K562 (cell line): ENCODE measurements around the gene GSTO2. TPM values are rescaled to one million over a fixed set of nuclear protein-coding genes. Genes with fewer than 3 reads are reported as not detected.

Experiments
- ATAC-seq: fragments of 200-7000 bp; cut with Tn5 transposase; 3 replicates; pipeline ENCODE4 v1.9.1; 2020; ENCODE audit warnings: moderate library complexity
- BruUV-seq: library from RNA; stranded (reverse); fragments of 400-500 nt; replicated peaks from 2 replicates; lab custom pipeline; 2021; lab: Mats Ljungman, UMichigan
- CTCF ChIA-PET: fragments of 300-600 bp; formaldehyde crosslinking; extraction: SDS; loops from one replicate; lab custom pipeline; 2021; ENCODE audit warnings: low intra/inter-chr PET ratio; lab: Yijun Ruan, JAX
- POLR2A ChIA-PET: fragments of 300-600, 350-650 bp; sonication (Branson Sonifier 250); formaldehyde crosslinking; extraction: SDS; loops from one replicate; lab custom pipeline; 2021; ENCODE audit warnings: antibody characterized with exemption, inconsistent platforms; lab: Yijun Ruan, JAX
- DNase-seq, 4 experiments: peaks; one replicate each; pipeline versions ENCODE4 v3.0.0 to v3.0.0-alpha.2; 2011 to 2018; ENCODE audit warnings: low spot score in 3 of 4, mixed read lengths in 3 of 4; ENCODE audit errors: extremely low read depth in 1 of 4
- FAIRE-seq: peaks from 2 replicates; lab custom pipeline; 2011; peaks lifted over from hg19 to GRCh38; lab: Jason Lieb, UNC
- H2AFZ ChIP-seq: 2 replicates; pipeline ENCODE4 v1.6.0; 2011; ENCODE audit warnings: low read depth, low read length, control low read depth, inconsistent platforms
- H3K27ac ChIP-seq: fragments of 200-600 bp; 3 replicates; pipeline ENCODE4 v1.8.0; 2011; ENCODE audit warnings: low read depth, mild to moderate bottlenecking, control low read depth, inconsistent platforms, low read length, moderate library complexity, mixed read lengths; ENCODE audit errors: extremely low read depth
- H3K27me3 ChIP-seq, 2 experiments: fragments of 300-600 bp in 1 of 2; 2 replicates in 1 of 2; 3 replicates in 1 of 2; pipeline versions ENCODE4 v1.6.0 to v1.8.0; 2011; ENCODE audit warnings: inconsistent platforms in 2 of 2, low read length in 2 of 2, mild to moderate bottlenecking in 1 of 2, mixed read lengths in 1 of 2, moderate library complexity in 1 of 2; ENCODE audit not compliant: control insufficient read depth in 2 of 2, insufficient read depth in 2 of 2
- H3K36me3 ChIP-seq: fragments of 300-600 bp; 3 replicates; pipeline ENCODE4 v1.8.0; 2011; ENCODE audit warnings: mild to moderate bottlenecking, low read length, inconsistent platforms; ENCODE audit not compliant: control insufficient read depth, insufficient read depth
- H3K4me1 ChIP-seq, 2 experiments: fragments of 200-600 bp in 1 of 2; replicated peaks in 1 of 2; 2 replicates in 1 of 2; 3 replicates in 1 of 2; pipeline versions ENCODE4 v1.5.1 to v1.8.0; 2011; ENCODE audit warnings: inconsistent platforms in 2 of 2, low read length in 2 of 2, mild to moderate bottlenecking in 1 of 2, mixed read lengths in 1 of 2, moderate library complexity in 1 of 2; ENCODE audit not compliant: control insufficient read depth in 2 of 2, insufficient read depth in 2 of 2
- H3K4me2 ChIP-seq: 2 replicates; pipeline ENCODE4 v1.6.1; 2011; ENCODE audit warnings: low read length, control low read depth, inconsistent platforms, mixed read lengths; ENCODE audit not compliant: insufficient read depth
- H3K4me3 ChIP-seq: fragments of 200-600 bp; sonication (generic), shearing (Covaris generic); 2 replicates; pipeline ENCODE4 v1.5.1; 2016; ENCODE audit warnings: control low read depth, inconsistent platforms
- H3K79me2 ChIP-seq: fragments of 200-600 bp; 3 replicates; pipeline ENCODE4 v1.8.0; 2011; ENCODE audit warnings: low read length, inconsistent platforms; ENCODE audit not compliant: control insufficient read depth, insufficient read depth
- H3K9ac ChIP-seq, 2 experiments: 2 replicates each; pipeline versions ENCODE4 v1.6.0 to v1.6.1; 2011; ENCODE audit warnings: low read depth in 2 of 2, low read length in 2 of 2, control low read depth in 1 of 2, inconsistent platforms in 1 of 2, mild to moderate bottlenecking in 1 of 2, mixed read lengths in 1 of 2; ENCODE audit not compliant: insufficient read depth in 1 of 2
- H3K9me1 ChIP-seq: one replicate; pipeline ENCODE4 v1.6.0; 2011; ENCODE audit warnings: inconsistent platforms, mild to moderate bottlenecking, low read length, moderate library complexity; ENCODE audit not compliant: control insufficient read depth, insufficient read depth
- H3K9me3 ChIP-seq: replicated peaks from 2 replicates; pipeline ENCODE4 v1.5.1; 2011; ENCODE audit warnings: low read depth, low read length, inconsistent platforms; ENCODE audit not compliant: control insufficient read depth, insufficient read depth
- H4K20me1 ChIP-seq: replicated peaks from 2 replicates; pipeline ENCODE4 v1.6.1; 2011; ENCODE audit warnings: low read length, inconsistent platforms, mixed read lengths; ENCODE audit not compliant: control insufficient read depth, insufficient read depth
- GATAD2A ChIP-seq: fragments of 450-650 bp; IDR thresholded peaks from 2 replicates; pipeline ENCODE4 v1.6.1; 2017
- HNRNPUL1 ChIP-seq: fragments of 200-400 bp; formaldehyde crosslinking; IDR thresholded peaks from 2 replicates; pipeline ENCODE4 v1.6.1; 2017; ENCODE audit warnings: low read length
- LCOR ChIP-seq: sonication (generic); formaldehyde crosslinking; IDR thresholded peaks from 2 replicates; pipeline ENCODE4 v1.8.0; 2022; ENCODE audit warnings: mild to moderate bottlenecking, missing genetic modification reagents
- MCM2 ChIP-seq: fragments of 450-650 bp; IDR thresholded peaks from 2 replicates; pipeline ENCODE4 v1.6.1; 2017; ENCODE audit warnings: low read depth, mild to moderate bottlenecking
- MGA ChIP-seq: fragments of 450-650 bp; IDR thresholded peaks from 2 replicates; pipeline ENCODE4 v1.6.1; 2016; ENCODE audit warnings: mild to moderate bottlenecking, moderate library complexity
- MTF1 ChIP-seq: fragments of 250-450 bp; sonication (Bioruptor Pico); IDR thresholded peaks from 2 replicates; pipeline ENCODE4 v1.9.0; 2021; ENCODE audit warnings: moderate library complexity, mild to moderate bottlenecking, inconsistent platforms, borderline replicate concordance
- NFXL1 ChIP-seq: fragments of 450-650 bp; formaldehyde crosslinking; IDR thresholded peaks from 2 replicates; pipeline ENCODE4 v1.4.0; 2021; ENCODE audit warnings: mild to moderate bottlenecking
- XRCC3 ChIP-seq: fragments of 450-650 bp; IDR thresholded peaks from 2 replicates; pipeline ENCODE4 v1.6.1; 2017; ENCODE audit warnings: mild to moderate bottlenecking, moderate library complexity
- ZNF347 ChIP-seq: fragments of 450-650 bp; formaldehyde crosslinking; IDR thresholded peaks from 2 replicates; pipeline ENCODE4 v1.4.0; 2020; ENCODE audit warnings: low read depth, mild to moderate bottlenecking, moderate library complexity
- WGBS: fragments of 100-300 bp; shearing (Covaris generic); methylation state at CpG from one replicate; pipeline ENCODE4 v1.1.6; 2016; ENCODE audit warnings: low coverage, mixed read lengths; ENCODE audit not compliant: insufficient coverage; ENCODE audit errors: missing lambda C conversion rate; 5-methylcytosine and 5-hydroxymethylcytosine counted together
- in situ Hi-C: fragments of 300-500 bp; cut with MboI; formaldehyde crosslinking; loops from 4 replicates; pipeline ENCODE4 v1.15.0; 2018; ENCODE audit warnings: inconsistent platforms, mixed read lengths
- intact Hi-C: fragments of 100-400 bp; cut with micrococcal nuclease; formaldehyde crosslinking; loops from 2 replicates; pipeline ENCODE4 v1.14.2; 2022
- polyA plus RNA-seq, 8 experiments: library from polyadenylated mRNA; depleted of rRNA in 4 of 8; stranded (reverse) in 5 of 8; unstranded in 3 of 8; fragments of >200 nt; fragmentation: Nextera tagmentation in 2 of 8; fragmentation: Illumina TruSeq in 1 of 8; extraction: Ambion mirVana in 2 of 8; extraction: Trizol in 1 of 8; gene quantifications; 2 replicates each; pipeline versions ENCODE4 v1.2.1 to v1.2.3, GENCODE V29; 2011 to 2014; ENCODE audit warnings: inconsistent platforms in 1 of 8, missing spikeins in 1 of 8
- total RNA-seq, 7 experiments: library from RNA; depleted of rRNA in 6 of 7; stranded (reverse); fragments of >200 nt in 6 of 7; fragmentation: Illumina TruSeq in 2 of 7; extraction: Trizol in 2 of 7; gene quantifications; 2 replicates each; pipeline versions ENCODE4 v1.2.1 to v1.2.3, GENCODE V29; 2011 to 2021; ENCODE audit warnings: low replicate concordance in 1 of 7

The GSTO2 gene
- total and polyA plus RNA-seq, 9 of the 15 experiments (the other 6 are each of a cell fraction or from before 2014, with no cell fraction given) = 0.18 to 1.8 (median 0.90) TPM

- H3K4me1 ChIP-seq = no peaks in the 10 kb centered on the region; a peak in 3 of 5 replicates
- in situ Hi-C loops = no loop called here
- H3K27ac ChIP-seq = no peak overlapping the region
- no peak overlapping the region for H3K9ac ChIP-seq
- H4K20me1 ChIP-seq = no peaks in the 10 kb centered on the region
- no peaks in the 10 kb centered on the region for H3K79me2 ChIP-seq
- FAIRE-seq (no peak), ATAC-seq (no peak)
- CTCF ChIA-PET = no interaction called here
- no peak overlapping the region for H3K4me3 ChIP-seq
- TF ChIP-seq HNRNPUL1 (no peak), MGA (no peak), LCOR (CRISPR knock-in tag) (no peak), MCM2 (no peak), XRCC3 (no peak), NFXL1 (CRISPR knock-in tag) (no peak), ZNF347 (CRISPR knock-in tag) (no peak), MTF1 (CRISPR knock-in tag) (no peak), GATAD2A (no peak)
- TF ChIP-seq, all 486 proteins: peak for 0
- 0% methylated on average over 3 of the region's 3 CpGs for WGBS
- BruUV-seq = no TSS peak
- Histone ChIP-seq H3K4me2 (no peak overlapping the region), H3K27me3 (peaks cover 0 to 2% of the 10 kb centered on the region in 2 experiments; a peak in 1 of 5 replicates), H3K36me3 (no peaks in the 10 kb centered on the region), H2AFZ (no peak overlapping the region), H3K9me1 (no peaks in the 10 kb centered on the region), H3K9me3 (no peaks in the 10 kb centered on the region; the same call in 1 of the 2 replicates)
- intact Hi-C loops = no loop called here
- DNase-seq = no peak
- POLR2A ChIA-PET = no interaction called here
These were observed 33.1 kb downstream of the GSTO2 start for GRCh38 chr10:104301907-104302690.
